PC-3 (cell line): ENCODE measurements around the gene RNF39. TPM values are rescaled to one million over a fixed set of nuclear protein-coding genes. Genes with fewer than 3 reads are reported as not detected.

Experiments
- ATAC-seq: fragments of 200-7000 bp; cut with Tn5 transposase; 2 replicates; pipeline ENCODE4 v1.9.1; 2020; ENCODE audit warnings: mild to moderate bottlenecking, moderate library complexity
- BruUV-seq: library from RNA; stranded (reverse); fragments of 400-500 nt; replicated peaks from 2 replicates; lab custom pipeline; 2021; lab: Mats Ljungman, UMichigan
- CTCF ChIA-PET: fragments of 300-600 bp; sonication (Branson Sonifier 250); formaldehyde crosslinking; loops from one replicate; lab custom pipeline; 2022; ENCODE audit warnings: antibody characterized with exemption; lab: Charles Lee
- POLR2A ChIA-PET: fragments of 300-600 bp; sonication (Branson Sonifier 250); formaldehyde crosslinking; loops from one replicate; lab custom pipeline; 2022; ENCODE audit warnings: antibody characterized with exemption; ENCODE audit not compliant: unreplicated experiment; lab: Charles Lee
- DNase-seq: peaks from one replicate; pipeline ENCODE4 v3.0.0-alpha.2; 2015
- H2AFZ ChIP-seq: fragments of 300-600 bp; sonication (generic); 2 replicates; pipeline ENCODE4 v1.6.0; 2016; ENCODE audit warnings: antibody characterized with exemption, low read length
- H3F3A ChIP-seq: fragments of 300-600 bp; sonication (generic); one replicate; pipeline ENCODE4 v1.6.0; 2017; ENCODE audit warnings: antibody characterized with exemption, low read length, control low read depth, mild to moderate bottlenecking; ENCODE audit not compliant: unreplicated experiment
- H3K27ac ChIP-seq: fragments of 300-600 bp; sonication (generic); 2 replicates; pipeline ENCODE4 v1.5.1; 2016; ENCODE audit warnings: mild to moderate bottlenecking, low read length
- H3K27me3 ChIP-seq: fragments of 300-600 bp; sonication (generic); 2 replicates; pipeline ENCODE4 v1.6.1; 2016; ENCODE audit warnings: low read length, mixed read lengths
- H3K36me3 ChIP-seq: fragments of 300-600 bp; sonication (generic); 2 replicates; pipeline ENCODE4 v1.6.1; 2016; ENCODE audit warnings: low read depth, mixed run types, low read length, mixed read lengths
- H3K4me1 ChIP-seq: fragments of 300-600 bp; sonication (generic); 2 replicates; pipeline ENCODE4 v1.5.1; 2016; ENCODE audit warnings: low read length; ENCODE audit not compliant: insufficient read depth
- H3K4me2 ChIP-seq: fragments of 300-600 bp; sonication (generic); 2 replicates; pipeline ENCODE4 v1.6.0; 2016; ENCODE audit warnings: low read length
- H3K4me3 ChIP-seq: fragments of 300-600 bp; sonication (generic); 2 replicates; pipeline ENCODE4 v1.5.1; 2016; ENCODE audit warnings: mild to moderate bottlenecking, low read length, mixed read lengths
- H3K79me2 ChIP-seq: fragments of 300-600 bp; sonication (generic); 2 replicates; pipeline ENCODE4 v1.6.1; 2017; ENCODE audit warnings: low read length, mixed read lengths
- H3K9ac ChIP-seq: fragments of 300-600 bp; sonication (generic); 2 replicates; pipeline ENCODE4 v1.6.0; 2016; ENCODE audit warnings: mild to moderate bottlenecking, low read length
- H3K9me2 ChIP-seq: fragments of 300-600 bp; sonication (generic); replicated peaks from 2 replicates; pipeline ENCODE4 v1.6.1; 2016; ENCODE audit warnings: mixed run types, low read length, mixed read lengths
- H3K9me3 ChIP-seq: fragments of 300-600 bp; sonication (generic); 2 replicates; pipeline ENCODE4 v1.6.1; 2016; ENCODE audit warnings: low read length, mixed read lengths
- H4K20me1 ChIP-seq: fragments of 300-600 bp; sonication (generic); 2 replicates; pipeline ENCODE4 v1.6.1; 2016; ENCODE audit warnings: low read length, mixed read lengths
- CTCF ChIP-seq: fragments of 300-600 bp; sonication (generic); conservative IDR thresholded peaks from 2 replicates; pipeline ENCODE4 v1.5.1; 2017; ENCODE audit warnings: antibody characterized with exemption, low read depth, mild to moderate bottlenecking, low read length
- EZH2 ChIP-seq: fragments of 300-600 bp; sonication (generic); IDR thresholded peaks from one replicate; pipeline ENCODE4 v1.6.1; 2017; ENCODE audit warnings: antibody characterized with exemption, mild to moderate bottlenecking, low read length; ENCODE audit not compliant: unreplicated experiment
- EZH2phosphoT487 ChIP-seq: fragments of 300-600 bp; sonication (generic); IDR thresholded peaks from 2 replicates; pipeline ENCODE4 v1.6.1; 2018; ENCODE audit warnings: mild to moderate bottlenecking, antibody characterized with exemption, low read length, borderline replicate concordance
- intact Hi-C: fragments of 100-400 bp; cut with micrococcal nuclease; formaldehyde crosslinking; loops from 2 replicates; pipeline ENCODE4 v1.9.0; 2023
- total RNA-seq: library from RNA; depleted of rRNA; stranded (reverse); fragments of >200 nt; gene quantifications from 2 replicates; pipeline ENCODE4 v1.2.3, GENCODE V29; 2014

RNF39 gene
- total RNA-seq, 1 experiment from 2014 or later: 2.0 TPM

- Histone ChIP-seq H3K9me3 (no peaks in the 10 kb centered on the region), H3K27me3 (no peaks in the 10 kb centered on the region), H3K27ac (peak overlapping the region; percentile 40), H3F3A (no peaks in the 10 kb centered on the region), H3K9me2 (no peaks in the 10 kb centered on the region), H3K9ac (peak overlapping the region; percentile 43), H3K79me2 (peaks cover 42% of the 10 kb centered on the region), H4K20me1 (no peaks in the 10 kb centered on the region), H3K36me3 (0 out of 2 replicates have a peak, but pooled peaks cover 3% of the 10 kb centered on the region), H2AFZ (peak overlapping the region; percentile 70), H3K4me3 (peak overlapping the region; percentile 70), H3K4me1 (peaks cover 26% of the 10 kb centered on the region), H3K4me2 (peak overlapping the region; percentile 80)
- DNase-seq (no peak), ATAC-seq (no peak)
- intact Hi-C loops: loop anchor here (2.0 kb wide), 1 partner anchor 37 kb away; no protein-coding TSS in a partner anchor
- no peak for TF ChIP-seq EZH2phosphoT487
- no peak for TF ChIP-seq EZH2
- no peak for TF ChIP-seq CTCF
- CTCF ChIA-PET: no interaction called here
- POLR2A ChIA-PET: interaction anchor here (0.6 kb wide), 1 partner anchor 88 kb away, joined by 3 read pairs; no protein-coding TSS in a partner anchor
- no TSS peak for BruUV-seq
These were observed 9.5 kb downstream of the RNF39 start for GRCh38 chr6:30066082-30066481.

- H3K9me2 ChIP-seq: no peaks in the 10 kb centered on the region
- peak overlapping the region; percentile 91; the same call in 1 of the 2 replicates for H3K4me2 ChIP-seq
- no peak for DNase-seq
- TF ChIP-seq EZH2phosphoT487 (no peak), CTCF (no peak), EZH2 (no peak)
- no peak overlapping the region for H3K9ac ChIP-seq
- ATAC-seq: no peak
- no peaks in the 10 kb centered on the region for H3F3A ChIP-seq
- H3K9me3 ChIP-seq: no peaks in the 10 kb centered on the region
- no peak overlapping the region for H3K27ac ChIP-seq
- H4K20me1 ChIP-seq: no peaks in the 10 kb centered on the region
- POLR2A ChIA-PET: no interaction called here
- H3K79me2 ChIP-seq: peaks cover 54% of the 10 kb centered on the region
- H2AFZ ChIP-seq: no peak overlapping the region
- BruUV-seq: no TSS peak
- H3K27me3 ChIP-seq: no peaks in the 10 kb centered on the region
- H3K36me3 ChIP-seq: 0 out of 2 replicates have a peak, but pooled peaks cover 3% of the 10 kb centered on the region
- peaks cover 35% of the 10 kb centered on the region for H3K4me1 ChIP-seq
- CTCF ChIA-PET: no interaction called here
- intact Hi-C loops: no loop called here
- no peak overlapping the region for H3K4me3 ChIP-seq
These were observed 12.3 kb downstream of the RNF39 start for GRCh38 chr6:30063315-30063714.

GRCh38 chr6:30062471-30063178 lies 12.9 kb downstream of the RNF39 start:
- Histone ChIP-seq H3F3A (no peaks in the 10 kb centered on the region), H2AFZ (no peak overlapping the region), H3K4me3 (peak overlapping the region; percentile 96), H3K9me2 (no peaks in the 10 kb centered on the region), H3K79me2 (peaks cover 47% of the 10 kb centered on the region), H4K20me1 (no peaks in the 10 kb centered on the region), H3K36me3 (0 out of 2 replicates have a peak, but pooled peaks cover 5% of the 10 kb centered on the region), H3K27ac (no peak overlapping the region), H3K9me3 (no peaks in the 10 kb centered on the region), H3K9ac (peak overlapping the region; percentile 91), H3K27me3 (no peaks in the 10 kb centered on the region), H3K4me1 (peaks cover 28% of the 10 kb centered on the region), H3K4me2 (peak overlapping the region; percentile 91)
- intact Hi-C loops: no loop called here
- DNase-seq (peak; percentile 14), ATAC-seq (no peak)
- ChIA-PET POLR2A (no interaction called here), CTCF (interaction anchor here (0.6 to 0.7 kb wide), 2 partner anchors 11 to 375 kb away, joined by 3 to 12 read pairs; no protein-coding TSS in a partner anchor)
- TF ChIP-seq EZH2phosphoT487: no peak
- TF ChIP-seq CTCF: no peak
- TF ChIP-seq EZH2: no peak
- BruUV-seq: no TSS peak
